ENCODE data around the gene CTTNBP2NL. TPM values are rescaled to one million over a fixed set of nuclear protein-coding genes. Genes with fewer than 3 reads are reported as not detected.

The CTTNBP2NL gene
- total RNA-seq, 2 donors from 2014 or later, result 47.1 to 93.3 TPM

- TF ChIP-seq CTCF (IDR thresholded peaks at IDR 0.05), result no peak
- H3K4me1 ChIP-seq, result no peaks in the 10 kb centered on the region
Observed at GRCh38 chr1:112506306-112506705, 110.3 kb downstream of the CTTNBP2NL start.

GRCh38 chr1:112506731-112507130, 110.7 kb downstream of the CTTNBP2NL start:
- H3K27me3 ChIP-seq, result peaks cover 23% of the 10 kb centered on the region
- no peak for DNase-seq
- intact Hi-C loops (cut with DNase I), result no loop called here

More at GRCh38 chr1:112506306-112506705, 110.3 kb downstream of the CTTNBP2NL start:
- DNase-seq, result no peak
- Histone ChIP-seq H3K27me3 (peaks cover 23% of the 10 kb centered on the region), H3K4me3 (no peak overlapping the region), H3K27ac (no peak overlapping the region), H3K9me3 (no peaks in the 10 kb centered on the region), H3K36me3 (no peaks in the 10 kb centered on the region), H3K9ac (ENCODE audit: low read depth in 2 of 2, low read length in 2 of 2) (no peak overlapping the region)
- intact Hi-C loops (cut with DNase I), result no loop called here

GRCh38 chr1:112507336-112507735, 111.3 kb downstream of the CTTNBP2NL start:
- Histone ChIP-seq H3K9ac (ENCODE audit: low read depth in 2 of 2, low read length in 2 of 2) (no peak overlapping the region), H3K36me3 (no peaks in the 10 kb centered on the region), H3K4me3 (no peak overlapping the region), H3K27ac (no peak overlapping the region), H3K27me3 (peaks cover 23% of the 10 kb centered on the region), H3K9me3 (no peaks in the 10 kb centered on the region), H3K4me1 (no peaks in the 10 kb centered on the region)
- TF ChIP-seq CTCF (IDR thresholded peaks at IDR 0.05), result no peak
- DNase-seq, result no peak
- intact Hi-C loops (cut with DNase I), result no loop called here

More at GRCh38 chr1:112506731-112507130, 110.7 kb downstream of the CTTNBP2NL start:
- no peaks in the 10 kb centered on the region for H3K4me1 ChIP-seq
- no peak overlapping the region for H3K9ac ChIP-seq (ENCODE audit: low read depth in 2 of 2, low read length in 2 of 2)
- H3K4me3 ChIP-seq, result no peak overlapping the region
- H3K9me3 ChIP-seq, result no peaks in the 10 kb centered on the region
- no peaks in the 10 kb centered on the region for H3K36me3 ChIP-seq
- H3K27ac ChIP-seq, result no peak overlapping the region
- TF ChIP-seq CTCF (IDR thresholded peaks at IDR 0.05), result no peak

- H3K27ac ChIP-seq, result no peak overlapping the region
- no peak for TF ChIP-seq CTCF (IDR thresholded peaks at IDR 0.05)
- peak overlapping the region in 1 of 2 donors; percentile 60 for H3K9ac ChIP-seq (ENCODE audit: low read depth in 2 of 2, low read length in 2 of 2)
- no peaks in the 10 kb centered on the region for H3K36me3 ChIP-seq
- H3K4me3 ChIP-seq, result peak overlapping the region; percentile 68
- H3K9me3 ChIP-seq, result no peaks in the 10 kb centered on the region
- H3K27me3 ChIP-seq, result peaks cover 23% of the 10 kb centered on the region
- no peak for DNase-seq
- no peaks in the 10 kb centered on the region for H3K4me1 ChIP-seq
- intact Hi-C loops (cut with DNase I), result no loop called here
Observed at GRCh38 chr1:112507921-112508277, 111.9 kb downstream of the CTTNBP2NL start.

GRCh38 chr1:112508278-112509004, 112.4 kb downstream of the CTTNBP2NL start, which contains the start of gene WNT2B:
Gene WNT2B, plus strand, starts transcription at chr1:112508965. Its CDS starts 298 bp downstream, at chr1:112509263.
- H3K36me3 ChIP-seq, result no peaks in the 10 kb centered on the region
- peak within 1 kb of the TSS; percentile 32 for H3K27ac ChIP-seq
- peak within 1 kb of the TSS; percentile 68 for H3K4me3 ChIP-seq
- H3K9ac ChIP-seq (ENCODE audit: low read depth in 2 of 2, low read length in 2 of 2), result peak within 1 kb of the TSS; percentile 60 to 73
- intact Hi-C loops (cut with DNase I), result no loop called here
- DNase-seq, result no peak
- no peak for TF ChIP-seq CTCF (IDR thresholded peaks at IDR 0.05)
- H3K4me1 ChIP-seq, result no peaks in the 10 kb centered on the region
- H3K27me3 ChIP-seq, result peaks cover 23% of the 10 kb centered on the region
- no peaks in the 10 kb centered on the region for H3K9me3 ChIP-seq
